Fibroblast of pulmonary artery (primary cell): ENCODE results near the gene ZNF664.
A peak's percentile ranks its signal among the peaks of the same experiment; 100 is the strongest.

Experiments used
- DNase-seq: peaks from one replicate; pipeline ENCODE4 v3.0.0-alpha.2; 2010; ENCODE audit warnings: low read depth
- H3K4me3 ChIP-seq: replicated peaks from 2 replicates; pipeline ENCODE4 v1.5.1; 2011; ENCODE audit warnings: low read depth, mild to moderate bottlenecking, control low read depth, low read length, moderate library complexity
- CTCF ChIP-seq: IDR thresholded peaks from 2 replicates; pipeline ENCODE4 v1.5.1; 2011; ENCODE audit warnings: mild to moderate bottlenecking, control low read depth, low read length, inconsistent platforms; ENCODE audit errors: missing control alignments

Gene ZNF664

GRCh38 chr12:123992118-123992825 is 19.3 kb downstream of the ZNF664 start:
- H3K4me3 ChIP-seq = no peak overlapping the region
- DNase-seq = no peak
- no peak for TF ChIP-seq CTCF

- H3K4me3 ChIP-seq = no peak overlapping the region
- peak; percentile 69 for DNase-seq
- TF ChIP-seq CTCF = no peak
Measured at GRCh38 chr12:123995023-123995748, 22.2 kb downstream of the ZNF664 start.

- no peak for DNase-seq
- TF ChIP-seq CTCF = no peak
- H3K4me3 ChIP-seq = no peak overlapping the region
Measured at GRCh38 chr12:123996581-123996980, 23.6 kb downstream of the ZNF664 start.

GRCh38 chr12:123997033-123997822 is 24.2 kb downstream of the ZNF664 start:
- no peak overlapping the region for H3K4me3 ChIP-seq
- no peak for TF ChIP-seq CTCF
- DNase-seq = no peak

- DNase-seq = no peak
- TF ChIP-seq CTCF = no peak
- no peak overlapping the region for H3K4me3 ChIP-seq
Measured at GRCh38 chr12:123997908-123998307, 24.9 kb downstream of the ZNF664 start.

- no peak for TF ChIP-seq CTCF
- H3K4me3 ChIP-seq = no peak overlapping the region
- DNase-seq = no peak
Measured at GRCh38 chr12:123998344-123998990, 25.5 kb downstream of the ZNF664 start.
